NCI-H1694 treated with DMSO at 0.1 percent for 48 hours (cell line): ENCODE results near the gene ARHGAP8.
"Not testable (repeated sequence)": the region's sequence is repeated elsewhere in the genome, so short reads cannot be mapped to it uniquely, and the experiment has no call there.

Experiments used
- DNase-seq: peaks from one replicate; lab custom pipeline; 2025; lab: John Stamatoyannopoulos, UW

ARHGAP8 gene

GRCh38 chr22:44831885-44832284 is 79.5 kb downstream of the ARHGAP8 start:
- no peak for DNase-seq

GRCh38 chr22:44834065-44834464 is 81.7 kb downstream of the ARHGAP8 start:
- no peak for DNase-seq

- DNase-seq: no peak
These were observed 85.1 kb downstream of the ARHGAP8 start for GRCh38 chr22:44837481-44837880.

DNA sequence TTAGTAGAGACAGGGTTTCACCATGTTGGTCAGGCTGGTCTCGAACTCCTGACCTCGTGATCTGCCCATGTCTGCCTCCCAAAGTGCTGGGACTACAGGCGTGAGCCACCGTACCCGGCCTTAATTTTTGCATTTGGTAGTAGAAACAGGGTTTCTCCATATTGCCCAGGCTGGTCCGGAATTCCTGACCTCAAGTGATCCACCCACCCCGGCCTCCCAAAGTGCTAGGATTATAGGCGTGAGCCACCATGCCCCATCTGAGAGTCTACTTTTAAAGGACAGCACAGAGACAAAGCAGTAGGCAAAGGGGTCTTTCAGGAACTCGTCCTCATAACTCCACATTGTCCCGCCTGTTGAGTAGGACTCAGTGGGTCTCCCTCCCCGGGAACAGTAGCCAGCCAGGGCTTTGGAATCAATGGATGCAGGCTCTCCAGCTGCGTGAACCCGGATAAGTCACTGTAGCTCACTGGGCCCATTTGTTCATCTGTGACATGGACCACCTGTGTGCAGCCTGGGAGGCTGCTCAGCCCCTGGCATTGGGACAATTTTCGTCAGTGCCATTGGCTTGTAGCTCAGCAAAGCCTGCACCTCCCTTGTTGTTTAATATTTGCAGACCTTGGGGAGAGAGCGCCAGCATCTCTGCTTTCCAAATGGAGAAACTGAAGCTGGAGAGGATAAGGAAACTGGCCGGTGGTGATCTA is 86.1 kb downstream of the ARHGAP8 start:
- peak; percentile 9 for DNase-seq

GRCh38 chr22:44839061-44839460 is 86.7 kb downstream of the ARHGAP8 start:
- DNase-seq: no peak

DNA sequence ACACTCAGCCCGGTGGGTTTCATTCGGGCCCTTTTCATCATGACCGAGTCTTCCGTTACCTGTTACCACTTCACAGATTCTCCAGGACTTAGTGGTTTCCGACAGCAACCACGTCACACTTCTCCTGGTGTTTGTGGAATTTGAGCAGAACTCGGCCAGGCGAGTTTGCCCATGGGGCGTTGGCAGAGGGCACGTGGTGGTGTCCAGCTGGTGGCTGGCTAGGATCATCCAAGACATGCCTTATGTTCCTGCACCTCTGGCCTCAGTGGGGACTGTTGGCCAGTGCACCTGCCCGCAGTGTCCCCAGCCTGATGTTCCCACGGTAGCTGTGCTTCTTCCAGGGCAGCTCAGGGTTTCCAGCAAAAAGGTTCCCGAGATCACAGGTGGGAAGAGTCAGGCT is 87.3 kb downstream of the ARHGAP8 start:
- no peak for DNase-seq

DNA sequence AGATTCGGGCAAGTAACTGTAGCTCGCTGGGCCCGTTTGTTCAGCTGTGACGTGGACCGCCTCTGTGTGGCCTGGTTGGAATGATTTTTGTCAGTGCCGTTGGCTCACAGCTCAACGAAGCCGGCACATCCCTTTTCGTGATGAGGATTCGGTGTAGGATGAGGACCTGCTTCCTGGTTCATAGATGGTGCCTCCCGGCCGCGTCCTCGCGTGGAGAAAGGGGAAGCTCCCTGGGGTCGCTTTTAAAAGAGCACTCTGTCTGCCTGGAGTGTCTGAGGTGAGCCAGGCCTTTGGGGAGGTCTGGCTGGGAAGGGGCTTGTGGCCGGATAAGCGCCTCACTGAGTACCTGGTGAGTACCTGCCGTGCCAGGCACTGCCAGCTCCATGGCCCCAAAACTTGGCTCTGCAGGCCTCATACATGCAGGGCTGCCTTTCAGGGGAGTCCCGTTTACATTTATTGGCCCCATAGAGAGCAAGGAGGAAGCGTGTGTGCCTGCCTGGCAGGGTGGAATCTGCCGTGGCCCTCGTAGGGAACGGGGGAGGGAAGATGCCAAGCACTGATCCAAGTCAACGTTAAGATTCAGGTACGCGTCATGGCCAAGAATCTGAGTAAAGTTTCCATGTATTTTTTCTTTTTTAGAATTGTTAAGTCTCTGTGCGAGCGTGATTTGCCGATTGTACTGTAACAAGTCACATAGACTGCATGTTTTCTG is 88.4 kb downstream of the ARHGAP8 start:
- no peak for DNase-seq

GRCh38 chr22:44842417-44842816 is 90.0 kb downstream of the ARHGAP8 start:
- DNase-seq: no peak

- no peak for DNase-seq
These were observed 92.8 kb downstream of the ARHGAP8 start for GRCh38 chr22:44845191-44845590.

DNA sequence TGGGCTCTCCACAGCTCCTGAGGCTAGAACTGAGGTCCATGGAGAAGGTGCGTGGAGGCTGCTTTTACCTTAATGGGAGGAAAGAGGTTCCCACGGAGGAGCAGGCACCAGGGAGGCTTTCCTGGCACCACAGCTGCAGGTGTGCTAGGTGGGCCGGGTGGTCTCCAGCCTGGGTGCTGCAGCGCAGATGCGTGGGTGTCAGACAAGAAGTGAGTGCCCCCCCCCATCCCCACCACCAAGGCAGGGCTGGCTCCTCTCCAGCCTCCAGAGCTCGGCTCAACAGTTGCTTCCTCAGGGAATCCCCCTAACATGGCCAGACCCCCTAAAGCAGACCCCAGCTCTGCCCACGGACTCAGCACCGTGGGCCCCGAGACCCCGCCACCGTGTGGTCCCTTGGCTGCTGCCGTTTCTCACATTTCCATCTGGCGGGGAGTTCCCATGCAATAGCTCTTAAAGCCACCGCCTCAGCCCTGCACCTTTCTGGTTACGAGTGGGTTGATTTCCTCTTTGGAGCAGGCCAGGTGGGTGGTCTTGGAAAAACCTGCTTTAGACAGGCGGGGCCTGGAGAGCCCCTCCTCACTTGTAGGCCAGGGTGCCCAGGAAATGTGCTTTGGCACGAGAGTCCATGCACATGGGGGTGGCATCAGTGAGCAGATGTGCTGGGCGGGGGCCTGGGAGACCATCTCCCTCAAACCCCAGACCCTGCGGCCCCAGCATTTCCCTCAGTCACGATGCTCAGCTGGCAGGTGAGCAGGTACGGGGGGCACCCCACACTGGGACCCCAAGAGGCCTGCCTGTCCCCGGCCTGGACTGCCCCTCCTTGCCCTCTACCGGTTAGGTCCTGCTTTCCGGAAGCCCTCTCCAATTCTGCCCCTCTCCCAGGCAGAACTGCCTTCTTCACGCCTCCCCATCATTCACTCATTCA is 93.7 kb downstream of the ARHGAP8 start:
- DNase-seq: no peak

DNA sequence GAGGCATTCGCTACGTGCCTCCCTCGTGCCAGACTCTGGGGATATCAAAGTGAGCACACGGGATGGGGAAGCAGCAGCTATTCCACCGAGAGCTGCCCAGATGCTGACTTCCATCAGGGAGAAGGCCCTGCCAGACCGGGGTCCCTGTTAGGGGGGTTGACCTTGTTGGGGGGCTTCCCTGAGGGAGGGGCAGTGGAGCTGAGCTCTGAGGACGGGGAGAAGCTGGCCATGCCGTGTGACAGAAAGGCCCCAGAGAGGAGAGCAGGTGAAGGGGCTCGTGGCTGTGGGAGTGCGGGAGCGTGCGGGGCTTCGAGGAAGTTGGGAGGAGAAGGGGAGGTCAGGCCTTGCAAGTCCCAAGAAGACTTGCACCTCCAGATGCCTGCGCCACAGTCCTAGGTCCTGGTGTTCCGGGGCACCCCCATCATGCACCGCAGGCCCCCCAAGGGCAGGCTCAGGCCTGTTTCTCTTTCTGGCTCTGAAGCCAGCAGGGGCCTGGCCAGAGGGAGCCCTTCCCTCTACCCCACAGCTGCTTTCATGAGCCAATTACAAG is 94.4 kb downstream of the ARHGAP8 start:
- no peak for DNase-seq

- no peak for DNase-seq
These were observed 95.0 kb downstream of the ARHGAP8 start for GRCh38 chr22:44847380-44847779.

GRCh38 chr22:44847892-44848291 is 95.5 kb downstream of the ARHGAP8 start:
- DNase-seq: no peak

- no peak for DNase-seq
These were observed 95.9 kb downstream of the ARHGAP8 start for GRCh38 chr22:44848296-44848741.

DNA sequence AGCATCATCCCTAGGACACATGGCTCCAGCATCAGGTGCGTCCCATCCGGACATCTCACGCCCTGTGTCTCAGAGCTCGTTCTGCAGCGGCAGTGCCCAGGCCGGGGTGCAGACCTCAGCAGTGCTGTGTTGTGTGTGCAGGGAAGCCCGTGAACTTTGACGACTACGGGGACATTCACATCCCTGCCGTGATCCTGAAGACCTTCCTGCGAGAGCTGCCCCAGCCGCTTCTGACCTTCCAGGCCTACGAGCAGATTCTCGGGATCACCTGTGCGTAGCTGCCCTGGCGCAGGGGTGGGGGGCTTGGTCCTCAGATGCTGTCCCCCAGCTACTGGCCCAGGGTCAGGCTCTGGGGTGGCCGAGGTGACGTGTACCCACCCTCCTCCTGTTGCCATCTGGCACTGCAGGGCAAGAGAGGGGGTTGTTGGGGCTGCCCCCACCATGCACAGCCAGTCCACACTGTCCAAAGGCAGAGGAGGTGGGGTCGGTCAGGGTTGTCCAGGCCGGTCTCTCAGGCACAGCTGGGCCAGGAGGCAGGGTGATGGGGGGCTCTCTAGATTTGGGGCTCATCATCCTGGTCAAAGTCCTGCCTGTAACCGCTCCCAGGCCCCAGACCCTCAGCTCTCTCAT is 96.5 kb downstream of the ARHGAP8 start:
- no peak for DNase-seq

DNA sequence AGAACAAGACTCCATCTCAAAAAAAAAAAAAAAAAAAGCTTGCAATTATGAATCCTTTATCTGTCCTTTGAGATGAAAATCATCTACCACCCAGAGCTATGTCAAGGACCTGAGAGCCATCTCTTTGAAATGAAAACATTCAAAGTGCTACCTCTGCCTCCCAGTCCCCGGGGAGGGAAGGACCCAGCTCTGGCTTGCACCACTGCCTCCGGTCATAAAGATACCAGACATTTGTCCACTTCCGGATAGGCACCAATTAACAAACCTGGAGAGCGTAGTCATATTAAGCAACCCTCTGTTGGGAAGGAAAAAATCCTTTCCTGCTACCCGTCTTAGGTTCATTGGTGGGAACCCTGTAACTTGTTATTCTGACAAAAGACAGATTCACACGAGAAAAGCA is 98.6 kb downstream of the ARHGAP8 start:
- DNase-seq: no peak

- DNase-seq: not testable (repeated sequence)
These were observed 102.3 kb downstream of the ARHGAP8 start for GRCh38 chr22:44854641-44855040.

GRCh38 chr22:44855855-44856254 is 103.5 kb downstream of the ARHGAP8 start:
- no peak for DNase-seq

- DNase-seq: not testable (repeated sequence)
These were observed 106.4 kb downstream of the ARHGAP8 start for GRCh38 chr22:44858819-44859218.

DNA sequence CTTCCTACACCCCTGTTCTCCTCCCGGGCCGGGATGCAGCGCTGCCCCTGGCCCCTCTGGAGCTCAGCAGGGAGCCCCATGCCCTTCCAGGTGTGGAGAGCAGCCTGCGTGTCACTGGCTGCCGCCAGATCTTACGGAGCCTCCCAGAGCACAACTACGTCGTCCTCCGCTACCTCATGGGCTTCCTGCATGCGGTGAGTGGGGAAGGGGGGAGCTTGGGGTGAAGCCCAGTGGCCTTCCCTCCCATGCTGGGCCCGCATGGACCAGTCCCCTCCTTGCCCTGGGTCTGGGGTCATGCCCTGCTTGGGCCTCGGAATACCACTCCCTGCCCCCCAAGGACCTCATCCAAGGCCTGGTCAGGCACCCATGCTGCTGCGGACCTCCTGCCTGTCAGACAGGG is 107.3 kb downstream of the ARHGAP8 start:
- no peak for DNase-seq

GRCh38 chr22:44860311-44860710 is 107.9 kb downstream of the ARHGAP8 start:
- DNase-seq: no peak

DNA sequence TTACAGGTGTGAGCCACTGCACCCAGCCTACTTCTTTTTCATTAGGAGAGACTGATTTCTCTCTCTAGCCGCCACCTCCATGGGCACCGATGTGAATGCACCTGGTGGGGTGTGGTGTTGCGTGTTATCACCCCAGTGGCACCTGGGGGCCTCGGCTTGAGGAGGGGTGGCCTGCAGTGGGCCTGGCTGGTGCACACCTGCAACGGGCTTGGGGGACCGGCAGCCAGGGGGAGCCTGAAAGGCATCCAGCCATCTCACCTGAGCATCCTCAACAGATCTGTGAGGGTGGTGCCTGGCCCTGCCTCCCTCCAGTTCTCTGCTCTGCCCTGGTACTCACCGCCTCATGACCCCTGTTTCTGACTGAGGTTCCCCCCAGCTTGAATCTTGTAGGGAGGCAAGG is 108.9 kb downstream of the ARHGAP8 start:
- DNase-seq: no peak
